B cell (primary cell): ENCODE results near the gene ZSCAN10. TPM values are rescaled to one million over a fixed set of nuclear protein-coding genes. Genes with fewer than 3 reads are reported as not detected.

Experiments used
- ATAC-seq: fragments of 200-7000 bp; cut with Tn5 transposase; one replicate; pipeline ENCODE4 v1.10.0; 2021; ENCODE audit warnings: low read depth, mild to moderate bottlenecking, moderate number of reproducible peaks, moderate library complexity
- CTCF ChIA-PET: fragments of 350-600 bp; sonication (Branson Sonifier 250); formaldehyde crosslinking; loops from one replicate; lab custom pipeline; 2021; ENCODE audit warnings: antibody characterized with exemption, inconsistent platforms; lab: Charles Lee
- POLR2A ChIA-PET: fragments of 350-600 bp; sonication (Branson Sonifier 250); formaldehyde crosslinking; loops from one replicate; lab custom pipeline; 2021; ENCODE audit warnings: antibody characterized with exemption; lab: Charles Lee
- DNase-seq: peaks from one replicate; pipeline ENCODE4 v3.0.0; 2013
- H2AFZ ChIP-seq: 2 replicates; pipeline ENCODE4 v1.6.1; 2012; ENCODE audit warnings: mild to moderate bottlenecking, low read depth, low read length; ENCODE audit not compliant: insufficient read depth, poor library complexity, severe bottlenecking
- H3K27ac ChIP-seq, 2 donors: 1 replicate in 1 of 2; 2 replicates in 1 of 2; pipeline ENCODE4 v1.5.1; 2012 to 2013; ENCODE audit warnings: low read length in 2 of 2, mild to moderate bottlenecking in 2 of 2, moderate library complexity in 1 of 2
- H3K27me3 ChIP-seq, 4 experiments: fragments of 200-600 bp in 1 of 4; sonication (generic) in 1 of 4; replicated peaks in 1 of 4; 1 replicate in 2 of 4; 2 replicates in 2 of 4; pipeline versions ENCODE4 v1.6.1 to v1.7.0; 2013 to 2016; ENCODE audit warnings: low read length in 3 of 4, mild to moderate bottlenecking in 2 of 4, mixed read lengths in 1 of 4, moderate library complexity in 1 of 4; ENCODE audit not compliant: insufficient read depth in 4 of 4, control insufficient read depth in 3 of 4; ENCODE audit errors: control extremely low read depth in 1 of 4
- H3K36me3 ChIP-seq, 2 experiments: replicated peaks in 1 of 2; 1 replicate in 1 of 2; 2 replicates in 1 of 2; pipeline versions ENCODE4 v1.6.1 to v1.7.1; 2013; ENCODE audit warnings: low read length in 1 of 2; ENCODE audit not compliant: insufficient read depth in 2 of 2, control insufficient read depth in 1 of 2; ENCODE audit errors: control extremely low read depth in 1 of 2, extremely low read depth in 1 of 2
- H3K4me1 ChIP-seq, 2 donors: fragments of 200-600 bp in 1 of 2; sonication (generic) in 1 of 2; 1 replicate in 1 of 2; 2 replicates in 1 of 2; pipeline versions ENCODE4 v1.5.1 to v1.6.1; 2013 to 2017; ENCODE audit warnings: low read length in 2 of 2; ENCODE audit not compliant: control insufficient read depth in 2 of 2, insufficient read depth in 2 of 2
- H3K4me2 ChIP-seq: replicated peaks from 2 replicates; pipeline ENCODE3; 2012; ENCODE audit warnings: mild to moderate bottlenecking, low read depth, low read length; ENCODE audit not compliant: poor library complexity, severe bottlenecking
- H3K4me3 ChIP-seq, 5 experiments: fragments of 200-600 bp in 1 of 5; sonication (generic) in 1 of 5; 1 replicate in 3 of 5; 2 replicates in 2 of 5; pipeline versions ENCODE4 v1.5.1 to v1.7.0; 2011 to 2016; ENCODE audit warnings: low read length in 4 of 5, mild to moderate bottlenecking in 4 of 5, low read depth in 2 of 5, control low read depth in 1 of 5, moderate library complexity in 1 of 5; ENCODE audit not compliant: insufficient read depth in 1 of 5; ENCODE audit errors: control extremely low read depth in 1 of 5, extremely low read depth in 1 of 5
- H3K79me2 ChIP-seq: fragments of 200-600 bp; sonication (generic); one replicate; pipeline ENCODE4 v1.6.0; 2016; ENCODE audit warnings: low read length; ENCODE audit not compliant: control insufficient read depth, insufficient read depth
- H3K9ac ChIP-seq: fragments of 200-600 bp; sonication (generic); 2 replicates; pipeline ENCODE4 v1.6.1; 2017; ENCODE audit warnings: mild to moderate bottlenecking, low read length, moderate library complexity
- H3K9me3 ChIP-seq, 3 donors: one replicate each; pipeline versions ENCODE4 v1.6.1 to v1.7.1; 2013; ENCODE audit warnings: low read length in 2 of 3; ENCODE audit not compliant: control insufficient read depth in 2 of 3, insufficient read depth in 1 of 3; ENCODE audit errors: control extremely low read depth in 1 of 3
- H4K20me1 ChIP-seq: 2 replicates; pipeline ENCODE4 v1.6.0; 2012; ENCODE audit warnings: mild to moderate bottlenecking, low read length; ENCODE audit not compliant: insufficient read depth, control insufficient read depth, poor library complexity, severe bottlenecking
- H3K27ac Mint-ChIP-seq: one replicate; pipeline ENCODE4 v1.8.0; 2021; ENCODE audit warnings: mixed read lengths
- H3K27me3 Mint-ChIP-seq: one replicate; pipeline ENCODE4 v1.8.0; 2021; ENCODE audit warnings: mixed read lengths
- H3K4me1 Mint-ChIP-seq: one replicate; pipeline ENCODE4 v1.8.0; 2021; ENCODE audit warnings: mixed read lengths
- H3K4me3 Mint-ChIP-seq: one replicate; pipeline ENCODE4 v1.8.0; 2021; ENCODE audit warnings: mixed read lengths
- H3K9me3 Mint-ChIP-seq: one replicate; pipeline ENCODE4 v1.8.0; 2022; ENCODE audit warnings: mixed read lengths; ENCODE audit not compliant: insufficient read depth
- EZH2 ChIP-seq: IDR thresholded peaks from 2 replicates; pipeline ENCODE4 v1.6.1; 2012; ENCODE audit warnings: borderline replicate concordance, low read depth, mild to moderate bottlenecking, moderate library complexity, low read length; ENCODE audit not compliant: insufficient read depth, poor library complexity, severe bottlenecking
- WGBS: methylation state at CpG from one replicate; pipeline ENCODE4 v1.1.5; 2013; ENCODE audit warnings: missing lambda C conversion rate; ENCODE audit not compliant: insufficient coverage; 5-methylcytosine and 5-hydroxymethylcytosine counted together
- intact Hi-C: fragments of 100-400 bp; cut with micrococcal nuclease; formaldehyde crosslinking; loops from one replicate; pipeline ENCODE4 v1.10.0; 2022
- polyA plus RNA-seq: library from polyadenylated mRNA; depleted of rRNA; stranded (reverse); fragments of >200 nt; gene quantifications from 2 replicates; pipeline ENCODE4 v1.2.3, GENCODE V29; 2012
- total RNA-seq, 2 donors: library from RNA; stranded (reverse); fragments of 120-200 nt in 1 of 2; gene quantifications; 1 replicate in 1 of 2; 2 replicates in 1 of 2; pipeline versions ENCODE4 v1.2.3 to v1.2.4, GENCODE V29; 2013 to 2022
- TF ChIP-seq, protein P1 (sequence below): fragments of 200-600 bp; IDR thresholded peaks from one replicate; pipeline ENCODE4 v1.8.0; 2022; ENCODE audit warnings: antibody characterized with exemption, mild to moderate bottlenecking

The ZSCAN10 gene
- total and polyA plus RNA-seq, 2 donors (not counting 1 experiment from before 2014, with no cell fraction given) = not detected

DNA sequence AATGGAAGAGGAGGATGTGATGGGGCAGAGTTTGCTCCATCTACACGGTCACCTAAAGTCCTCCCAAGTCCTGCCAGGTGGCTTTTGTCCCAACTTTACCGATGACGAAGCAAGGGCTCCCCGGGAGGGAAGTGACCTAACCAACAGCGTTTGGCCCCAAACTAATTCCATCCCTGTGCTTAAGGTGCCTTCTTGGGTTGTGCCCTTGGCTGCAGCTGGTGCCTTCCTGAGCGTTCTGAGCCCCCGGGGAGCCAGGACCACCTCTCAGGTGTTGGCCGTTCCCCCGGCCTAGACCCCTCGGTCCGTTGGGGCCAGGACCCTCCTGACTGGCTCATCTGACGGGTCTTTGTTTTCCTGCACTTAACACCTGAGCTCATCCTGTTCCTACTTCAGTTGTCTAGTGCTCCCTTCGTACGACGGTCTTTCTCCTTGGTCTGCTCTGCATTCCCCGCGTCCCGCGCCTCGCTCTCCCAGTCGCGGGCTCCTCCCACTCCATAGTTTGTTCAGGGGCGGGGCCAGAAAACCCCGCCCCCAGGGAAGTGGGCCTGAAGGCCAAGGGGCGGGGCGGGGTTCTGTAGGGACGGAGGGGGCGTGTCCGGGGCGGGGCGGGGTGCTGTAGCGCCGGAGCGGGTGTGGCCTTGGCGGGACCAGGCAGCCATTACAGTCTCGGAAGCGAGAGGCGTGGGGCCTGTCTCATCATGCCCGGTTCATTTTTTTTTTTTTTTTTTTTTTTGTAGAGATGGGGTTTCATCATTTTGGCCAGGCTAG, 822 bp upstream of the ZSCAN10 start:
- Mint-ChIP-seq H3K27ac (peak overlapping the region; percentile 56), H3K27me3 (no peaks in the 10 kb centered on the region), H3K4me3 (peak overlapping the region; percentile 83), H3K4me1 (peaks cover 32% of the 10 kb centered on the region), H3K9me3 (no peaks in the 10 kb centered on the region)
- Histone ChIP-seq H3K27me3 (no peaks in the 10 kb centered on the region), H3K9ac (peak overlapping the region; percentile 1), H2AFZ (peak overlapping the region; percentile 69), H3K79me2 (no peaks in the 10 kb centered on the region), H3K36me3 (no peaks in the 10 kb centered on the region), H3K4me1 (peaks cover 25 to 40% of the 10 kb centered on the region in 2 donors), H4K20me1 (no peaks in the 10 kb centered on the region), H3K4me2 (peak overlapping the region; percentile 63), H3K27ac (no peak overlapping the region), H3K9me3 (peaks cover 0 to 4% (median 0%) of the 10 kb centered on the region in 3 donors), H3K4me3 (peak overlapping the region in 4 of 5 experiments; percentile 26 to 48 (median 36))
- peak; percentile 88 for ATAC-seq
- intact Hi-C loops = loop anchor here (1.0 to 2.0 kb wide), 4 partner anchors 24 to 59 kb away; no protein-coding TSS in a partner anchor
- CTCF ChIA-PET = interaction anchor here (1.7 to 12.2 kb wide), 4 partner anchors 9 to 40 kb away, joined by 4 to 238 read pairs (median 18); partner anchors contain the start of gene ZNF213
- DNase-seq = peak; percentile 88
- TF ChIP-seq EZH2 = no peak
- TF ChIP-seq, protein P1, sequence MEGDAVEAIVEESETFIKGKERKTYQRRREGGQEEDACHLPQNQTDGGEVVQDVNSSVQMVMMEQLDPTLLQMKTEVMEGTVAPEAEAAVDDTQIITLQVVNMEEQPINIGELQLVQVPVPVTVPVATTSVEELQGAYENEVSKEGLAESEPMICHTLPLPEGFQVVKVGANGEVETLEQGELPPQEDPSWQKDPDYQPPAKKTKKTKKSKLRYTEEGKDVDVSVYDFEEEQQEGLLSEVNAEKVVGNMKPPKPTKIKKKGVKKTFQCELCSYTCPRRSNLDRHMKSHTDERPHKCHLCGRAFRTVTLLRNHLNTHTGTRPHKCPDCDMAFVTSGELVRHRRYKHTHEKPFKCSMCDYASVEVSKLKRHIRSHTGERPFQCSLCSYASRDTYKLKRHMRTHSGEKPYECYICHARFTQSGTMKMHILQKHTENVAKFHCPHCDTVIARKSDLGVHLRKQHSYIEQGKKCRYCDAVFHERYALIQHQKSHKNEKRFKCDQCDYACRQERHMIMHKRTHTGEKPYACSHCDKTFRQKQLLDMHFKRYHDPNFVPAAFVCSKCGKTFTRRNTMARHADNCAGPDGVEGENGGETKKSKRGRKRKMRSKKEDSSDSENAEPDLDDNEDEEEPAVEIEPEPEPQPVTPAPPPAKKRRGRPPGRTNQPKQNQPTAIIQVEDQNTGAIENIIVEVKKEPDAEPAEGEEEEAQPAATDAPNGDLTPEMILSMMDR = no peak
- POLR2A ChIA-PET = no interaction called here
- WGBS = 9% methylated on average over 30 of the region's 39 CpGs

DNA sequence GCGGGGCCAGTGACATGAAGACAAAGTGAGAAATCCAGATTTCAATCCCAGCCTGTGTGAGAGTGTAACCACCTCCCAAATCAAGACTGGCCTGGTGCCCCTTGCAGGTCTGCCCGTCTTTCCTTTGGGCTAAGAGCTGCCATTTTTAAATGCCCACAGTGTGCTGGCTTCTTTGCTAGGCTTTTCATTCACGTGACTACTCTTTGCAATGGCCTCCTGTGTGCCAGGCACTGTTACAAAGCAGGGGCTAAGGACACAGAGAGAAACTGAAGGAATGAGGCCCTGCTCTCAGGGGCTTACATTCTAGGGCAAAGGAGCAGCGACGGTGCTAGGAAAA, 269 bp upstream of the ZSCAN10 start:
- no peak overlapping the region for H3K4me2 ChIP-seq
- WGBS = 91% methylated on average over 5 of the region's 5 CpGs
- no peaks in the 10 kb centered on the region for H3K79me2 ChIP-seq
- no peaks in the 10 kb centered on the region for H3K9me3 Mint-ChIP-seq
- H3K4me1 ChIP-seq = peaks cover 25 to 40% of the 10 kb centered on the region in 2 donors
- no peak overlapping the region for H3K9ac ChIP-seq
- ChIA-PET CTCF (interaction anchor here (1.7 to 12.2 kb wide), 4 partner anchors 8 to 40 kb away, joined by 4 to 238 read pairs (median 18); partner anchors contain the start of gene ZNF213), POLR2A (no interaction called here)
- peaks cover 0 to 4% (median 0%) of the 10 kb centered on the region in 3 donors for H3K9me3 ChIP-seq
- DNase-seq (no peak), ATAC-seq (no peak)
- no peaks in the 10 kb centered on the region for H3K36me3 ChIP-seq
- H3K4me3 Mint-ChIP-seq = peak overlapping the region; percentile 29
- no peak overlapping the region for H3K27ac Mint-ChIP-seq
- no peaks in the 10 kb centered on the region for H4K20me1 ChIP-seq
- peaks cover 36% of the 10 kb centered on the region for H3K4me1 Mint-ChIP-seq
- no peak overlapping the region for H3K4me3 ChIP-seq
- no peaks in the 10 kb centered on the region for H3K27me3 ChIP-seq
- peak overlapping the region; percentile 69 for H2AFZ ChIP-seq
- intact Hi-C loops = no loop called here
- no peaks in the 10 kb centered on the region for H3K27me3 Mint-ChIP-seq
- no peak for TF ChIP-seq EZH2
- TF ChIP-seq, protein P1 = no peak
- H3K27ac ChIP-seq = no peak overlapping the region
